Stimulated activated memory B cell treated with anti-CD40 and anti-IgM and Interleukin-4, amounts not matched to agents 10 μg/mL and 1 μg/mL and 100 μg/mL, for 72 hours (primary cell): ENCODE results near the gene FAM43B.

ENCODE experiments used
- ATAC-seq: fragments of 150-1000 bp; cut with Tn5 transposase; 2 replicates; pipeline ENCODE4 v1.10.0; 2021
- H3K27ac Mint-ChIP-seq: one replicate; pipeline ENCODE4 v1.8.0; 2022; ENCODE audit warnings: mild to moderate bottlenecking, mixed read lengths
- H3K27me3 Mint-ChIP-seq: one replicate; pipeline ENCODE4 v1.8.0; 2022; ENCODE audit warnings: mixed read lengths
- H3K36me3 Mint-ChIP-seq: one replicate; pipeline ENCODE4 v1.8.0; 2022; ENCODE audit warnings: mixed read lengths
- H3K4me1 Mint-ChIP-seq: one replicate; pipeline ENCODE4 v1.8.0; 2022; ENCODE audit warnings: mixed read lengths
- H3K4me3 Mint-ChIP-seq: one replicate; pipeline ENCODE4 v1.8.0; 2022; ENCODE audit warnings: mild to moderate bottlenecking, moderate library complexity, mixed read lengths
- H3K9me3 Mint-ChIP-seq: one replicate; pipeline ENCODE4 v1.8.0; 2022; ENCODE audit warnings: mixed read lengths

FAM43B gene

GRCh38 chr1:20574686-20575540 lies 22.5 kb downstream of the FAM43B start:
- H3K9me3 Mint-ChIP-seq = peaks cover 6% of the 10 kb centered on the region
- no peaks in the 10 kb centered on the region for H3K36me3 Mint-ChIP-seq
- H3K4me3 Mint-ChIP-seq = no peak overlapping the region
- peaks cover 7% of the 10 kb centered on the region for H3K4me1 Mint-ChIP-seq
- H3K27me3 Mint-ChIP-seq = peaks cover 78% of the 10 kb centered on the region
- H3K27ac Mint-ChIP-seq = no peak overlapping the region
- peak; percentile 53 for ATAC-seq

DNA sequence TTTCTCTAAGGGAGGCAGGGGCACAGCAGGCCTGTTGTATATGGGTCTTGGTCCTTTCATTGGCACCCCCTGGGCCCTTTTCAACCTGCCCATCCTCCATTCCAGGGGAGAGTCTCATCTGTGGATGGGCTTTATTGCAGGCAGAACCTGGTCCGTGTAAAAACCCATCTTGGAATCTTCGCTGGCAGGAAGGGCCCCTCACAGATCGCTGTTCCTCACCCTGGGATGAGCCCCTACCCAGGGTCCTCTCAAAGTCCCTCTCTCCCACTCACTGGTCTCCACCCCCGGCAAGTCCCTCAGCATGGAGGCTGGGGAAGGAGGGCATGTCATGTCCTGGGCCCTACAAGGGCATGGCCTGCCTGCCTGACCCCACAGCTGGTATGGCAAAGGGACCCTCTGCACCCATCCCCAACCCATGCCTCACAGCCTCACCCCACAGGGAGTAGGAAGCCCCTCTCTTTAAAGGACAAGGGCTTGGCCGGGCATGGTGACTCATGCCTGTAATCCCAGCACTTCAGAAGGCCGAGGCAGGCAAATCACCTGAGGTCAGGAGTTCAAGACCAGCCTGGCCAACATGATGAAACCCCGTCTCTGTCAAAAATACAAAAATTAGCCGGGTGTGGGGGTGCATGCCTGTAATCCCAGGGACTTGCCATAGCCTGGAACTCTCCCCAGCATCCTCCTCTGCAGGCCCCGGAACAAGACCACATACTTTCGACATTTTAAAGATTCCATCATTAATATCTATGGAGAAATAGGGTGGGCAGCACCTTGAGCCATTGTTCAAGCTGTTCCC lies 23.4 kb downstream of the FAM43B start:
- H3K9me3 Mint-ChIP-seq = peaks cover 6% of the 10 kb centered on the region
- H3K27ac Mint-ChIP-seq = no peak overlapping the region
- ATAC-seq = peak; percentile 12
- H3K4me3 Mint-ChIP-seq = no peak overlapping the region
- peaks cover 73% of the 10 kb centered on the region for H3K27me3 Mint-ChIP-seq
- H3K36me3 Mint-ChIP-seq = no peaks in the 10 kb centered on the region
- peaks cover 7% of the 10 kb centered on the region for H3K4me1 Mint-ChIP-seq

DNA sequence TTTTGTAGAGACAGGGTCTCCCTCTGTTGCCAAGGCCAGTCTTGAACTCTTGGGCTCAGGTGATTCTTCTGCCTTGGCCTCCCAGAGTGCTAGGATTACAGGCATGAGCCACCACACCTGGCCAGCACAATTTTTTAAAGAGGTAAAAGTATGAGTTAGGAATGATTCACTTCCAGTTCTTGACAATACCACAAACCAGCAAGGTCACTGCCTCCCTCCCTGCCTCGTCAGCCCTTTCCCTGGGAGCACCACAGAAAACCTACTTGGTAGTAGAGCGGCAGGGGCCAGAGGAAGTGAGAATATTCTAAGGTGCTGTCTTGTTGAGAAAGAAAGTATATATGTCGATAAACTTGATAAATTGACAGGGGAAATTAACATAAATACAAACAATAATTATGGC lies 25.7 kb downstream of the FAM43B start:
- Mint-ChIP-seq H3K27me3 (peaks cover 56% of the 10 kb centered on the region), H3K4me3 (no peak overlapping the region), H3K36me3 (no peaks in the 10 kb centered on the region), H3K4me1 (peaks cover 7% of the 10 kb centered on the region), H3K27ac (no peak overlapping the region), H3K9me3 (no peaks in the 10 kb centered on the region)
- no peak for ATAC-seq

DNA sequence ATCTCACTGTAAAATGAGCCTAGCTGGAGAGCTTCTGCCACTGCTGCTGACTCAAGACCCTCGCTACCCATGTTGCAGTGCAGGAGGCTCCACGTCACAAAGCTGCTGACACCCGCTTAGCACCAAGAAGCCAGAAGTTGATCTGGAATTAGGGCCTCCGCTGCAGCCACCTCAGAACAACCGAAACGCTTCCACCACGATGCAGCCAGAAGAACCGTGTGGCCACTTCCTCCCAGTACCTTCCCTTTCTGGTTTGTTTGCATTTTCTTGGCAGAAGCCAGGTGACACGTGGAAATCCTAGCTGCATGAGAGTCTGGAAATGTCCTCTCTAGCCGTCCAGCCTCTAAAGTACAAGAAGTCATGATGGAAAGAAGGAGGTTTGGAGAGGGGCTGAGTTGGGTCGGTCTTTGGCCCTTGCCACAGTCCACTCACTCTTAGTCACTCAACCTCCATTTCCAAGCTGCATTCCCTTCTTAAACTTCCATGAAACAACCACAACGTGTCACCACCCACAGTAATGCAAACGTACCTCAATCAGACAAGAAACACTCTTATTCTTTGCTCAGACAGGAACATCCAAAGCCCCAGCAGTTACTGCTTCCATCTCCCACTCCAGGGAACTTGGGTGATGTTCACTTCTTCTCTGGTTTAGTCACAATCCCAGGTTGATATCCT lies 26.5 kb downstream of the FAM43B start:
- no peaks in the 10 kb centered on the region for H3K36me3 Mint-ChIP-seq
- H3K4me1 Mint-ChIP-seq = peaks cover 7% of the 10 kb centered on the region
- H3K4me3 Mint-ChIP-seq = no peak overlapping the region
- H3K27ac Mint-ChIP-seq = no peak overlapping the region
- no peak for ATAC-seq
- peaks cover 48% of the 10 kb centered on the region for H3K27me3 Mint-ChIP-seq
- no peaks in the 10 kb centered on the region for H3K9me3 Mint-ChIP-seq

DNA sequence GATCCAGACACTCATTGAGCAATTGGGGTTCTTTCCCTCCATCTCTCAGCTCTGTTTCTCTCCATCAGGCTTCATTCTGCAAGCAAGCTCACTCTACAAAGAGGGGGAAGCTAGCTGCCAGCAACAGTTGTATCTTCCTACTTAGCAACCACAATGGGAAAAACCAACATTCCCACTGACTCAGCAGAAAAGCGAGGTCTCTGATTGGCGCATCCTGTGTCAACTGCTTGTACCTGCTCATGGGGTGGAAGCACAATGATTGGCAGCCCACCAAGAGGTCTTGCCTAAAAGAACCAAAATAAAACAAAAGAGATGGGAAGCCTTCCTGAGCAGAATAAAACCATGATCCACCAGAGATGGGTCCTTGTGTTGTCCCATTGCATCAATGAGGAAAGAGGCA lies 32.5 kb downstream of the FAM43B start:
- no peaks in the 10 kb centered on the region for H3K36me3 Mint-ChIP-seq
- ATAC-seq = no peak

DNA sequence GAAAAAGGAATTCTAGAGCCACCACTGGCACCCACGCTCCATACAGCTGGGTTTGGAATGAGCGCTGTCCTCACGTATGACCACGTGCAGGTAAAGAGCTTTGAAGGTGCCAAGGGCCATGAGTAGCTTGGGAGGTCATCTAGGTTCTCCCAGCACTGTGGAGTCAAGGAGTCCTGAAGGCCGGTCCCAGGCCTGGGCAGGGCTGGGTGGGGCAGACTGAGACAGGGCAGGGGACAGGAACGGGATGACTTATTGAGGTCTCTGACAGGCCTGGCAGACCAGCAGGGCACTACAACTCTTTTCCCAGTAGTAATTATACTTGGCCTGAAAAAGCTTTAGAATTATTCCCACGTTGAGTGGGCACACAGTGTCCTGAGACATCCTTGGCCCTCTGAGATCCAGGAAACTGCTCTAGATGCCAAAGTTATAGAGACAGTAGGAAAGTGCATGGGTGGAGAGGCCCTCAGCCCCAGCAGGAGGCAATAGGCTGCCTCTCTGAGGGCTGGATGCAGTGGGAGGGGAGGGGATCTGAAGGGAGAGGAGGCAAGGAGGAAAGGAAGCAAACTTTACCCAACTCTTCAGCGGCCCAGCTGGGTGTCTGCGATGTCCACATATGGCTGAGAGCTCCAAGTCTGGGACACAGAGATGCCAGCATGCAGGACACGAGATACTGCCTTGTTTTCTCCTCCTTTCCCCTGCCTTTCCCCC lies 34.7 kb downstream of the FAM43B start:
- Mint-ChIP-seq H3K27ac (no peak overlapping the region), H3K27me3 (peaks cover 64% of the 10 kb centered on the region), H3K4me3 (no peak overlapping the region), H3K36me3 (no peaks in the 10 kb centered on the region), H3K9me3 (no peaks in the 10 kb centered on the region), H3K4me1 (peaks cover 9% of the 10 kb centered on the region)
- no peak for ATAC-seq

More for the DNA sequence above, 32.5 kb downstream of the FAM43B start:
- H3K4me3 Mint-ChIP-seq = no peak overlapping the region
- no peaks in the 10 kb centered on the region for H3K9me3 Mint-ChIP-seq
- H3K27me3 Mint-ChIP-seq = peaks cover 41% of the 10 kb centered on the region
- no peak overlapping the region for H3K27ac Mint-ChIP-seq
- H3K4me1 Mint-ChIP-seq = peaks cover 9% of the 10 kb centered on the region

DNA sequence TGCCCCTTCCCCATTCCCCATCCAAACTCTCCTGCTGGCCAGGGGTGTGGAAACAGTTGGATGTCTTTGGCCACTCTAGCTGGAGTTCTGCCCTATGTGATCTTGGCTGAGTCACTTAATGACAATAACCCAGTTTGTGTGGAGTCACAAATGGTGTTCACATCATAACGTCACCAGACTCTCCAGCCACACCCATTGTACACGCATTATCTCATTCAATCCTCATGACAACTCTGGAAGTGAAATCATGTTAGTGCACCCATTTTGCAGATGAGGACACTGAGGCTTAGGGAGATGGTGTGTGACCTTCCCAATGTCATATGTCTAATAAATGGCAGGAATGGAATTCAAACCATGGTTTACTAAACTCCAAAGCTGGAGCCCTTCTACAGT lies 35.3 kb downstream of the FAM43B start:
- H3K4me1 Mint-ChIP-seq = peaks cover 9% of the 10 kb centered on the region
- H3K27ac Mint-ChIP-seq = no peak overlapping the region
- H3K4me3 Mint-ChIP-seq = no peak overlapping the region
- H3K9me3 Mint-ChIP-seq = no peaks in the 10 kb centered on the region
- no peak for ATAC-seq
- peaks cover 69% of the 10 kb centered on the region for H3K27me3 Mint-ChIP-seq
- H3K36me3 Mint-ChIP-seq = no peaks in the 10 kb centered on the region

- no peak within 1 kb of the TSS for H3K4me3 Mint-ChIP-seq
- no peaks in the 10 kb centered on the region for H3K9me3 Mint-ChIP-seq
- no peak within 1 kb of the TSS for H3K27ac Mint-ChIP-seq
These were observed 36.4 kb downstream of the FAM43B start, which contains the start of gene CDA for GRCh38 chr1:20588634-20589225. Gene CDA (plus strand): TSS chr1:20589097. CDS start chr1:20589130, 33 bp downstream.

GRCh38 chr1:20589331-20590278 lies 37.2 kb downstream of the FAM43B start:
- no peak overlapping the region for H3K27ac Mint-ChIP-seq
- peaks cover 9% of the 10 kb centered on the region for H3K4me1 Mint-ChIP-seq
- H3K9me3 Mint-ChIP-seq = no peaks in the 10 kb centered on the region
- H3K36me3 Mint-ChIP-seq = no peaks in the 10 kb centered on the region
- H3K27me3 Mint-ChIP-seq = peaks cover 75% of the 10 kb centered on the region
- H3K4me3 Mint-ChIP-seq = no peak overlapping the region
- peak; percentile 31 for ATAC-seq

More at GRCh38 chr1:20588634-20589225, 36.4 kb downstream of the FAM43B start, which contains the start of gene CDA:
- peak; percentile 25 for ATAC-seq
- Mint-ChIP-seq H3K27me3 (peaks cover 73% of the 10 kb centered on the region), H3K36me3 (no peaks in the 10 kb centered on the region), H3K4me1 (peaks cover 9% of the 10 kb centered on the region)

DNA sequence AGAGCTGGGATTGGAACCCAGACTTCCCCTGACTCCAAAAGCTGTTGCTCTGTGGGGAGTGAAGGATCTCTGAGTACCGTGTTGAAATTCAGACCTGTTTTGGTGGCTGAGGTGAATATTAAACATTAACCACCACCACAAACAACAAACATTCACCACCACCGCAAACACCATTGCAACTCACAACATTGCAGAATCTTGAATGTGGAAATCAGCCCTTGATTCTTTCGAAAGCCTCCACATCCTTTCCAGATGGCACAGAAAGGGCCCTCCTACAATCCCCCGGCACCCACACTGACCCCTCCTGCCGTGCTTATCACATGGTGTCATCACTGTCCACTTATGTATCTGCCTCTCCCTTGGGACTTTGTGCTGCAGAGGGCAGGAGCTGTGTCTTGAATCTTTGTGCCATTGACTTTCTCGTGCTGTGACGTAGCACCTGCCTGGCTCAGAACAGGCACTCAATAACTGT lies 38.0 kb downstream of the FAM43B start:
- no peak overlapping the region for H3K27ac Mint-ChIP-seq
- H3K4me1 Mint-ChIP-seq = peaks cover 9% of the 10 kb centered on the region
- peaks cover 81% of the 10 kb centered on the region for H3K27me3 Mint-ChIP-seq
- ATAC-seq = no peak
- H3K36me3 Mint-ChIP-seq = no peaks in the 10 kb centered on the region
- no peaks in the 10 kb centered on the region for H3K9me3 Mint-ChIP-seq
- no peak overlapping the region for H3K4me3 Mint-ChIP-seq

DNA sequence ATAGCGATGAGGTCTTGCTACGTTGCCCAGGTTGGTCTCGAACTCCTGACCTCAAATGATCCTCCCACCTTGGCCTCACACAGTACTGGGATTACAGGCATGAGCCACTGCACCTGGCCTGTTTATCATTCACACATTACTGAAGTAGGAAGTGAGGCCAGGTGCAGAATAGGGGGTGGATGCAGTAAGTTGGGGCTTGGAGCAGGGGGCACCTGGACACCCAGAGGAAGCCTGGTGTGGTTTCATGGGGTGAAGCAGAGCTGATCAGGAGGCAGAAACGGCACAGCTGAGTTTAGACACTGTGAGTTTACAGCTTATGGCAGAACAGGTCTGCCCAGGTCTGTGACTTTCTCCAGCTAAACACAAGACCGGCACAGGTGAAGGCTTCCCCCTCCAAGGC lies 41.4 kb downstream of the FAM43B start:
- Mint-ChIP-seq H3K9me3 (peaks cover under 1% of the 10 kb centered on the region), H3K27me3 (peaks cover 66% of the 10 kb centered on the region), H3K4me3 (no peak overlapping the region), H3K27ac (no peak overlapping the region), H3K4me1 (peaks cover 8% of the 10 kb centered on the region), H3K36me3 (no peaks in the 10 kb centered on the region)
- no peak for ATAC-seq

DNA sequence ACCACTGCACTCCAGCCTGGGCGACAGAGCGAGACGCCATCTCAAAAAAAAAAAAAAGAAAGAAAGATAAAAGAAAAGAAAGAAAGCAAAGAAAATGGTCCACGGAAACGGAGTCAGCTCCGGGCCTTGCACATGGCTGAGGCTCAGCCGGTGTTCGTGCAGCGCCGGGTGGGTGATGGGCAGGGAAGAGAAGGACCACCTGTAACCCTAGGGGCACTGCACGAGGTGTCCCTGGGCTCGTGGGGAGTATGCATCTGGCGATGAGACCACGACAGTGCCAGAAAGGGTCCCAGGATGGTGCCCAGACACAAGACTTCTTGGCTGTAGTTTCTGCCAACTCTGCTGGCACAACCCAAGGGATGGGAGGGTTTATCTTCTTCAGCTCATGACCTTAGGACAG lies 42.4 kb downstream of the FAM43B start:
- H3K27ac Mint-ChIP-seq = no peak overlapping the region
- H3K27me3 Mint-ChIP-seq = peaks cover 61% of the 10 kb centered on the region
- no peaks in the 10 kb centered on the region for H3K36me3 Mint-ChIP-seq
- no peaks in the 10 kb centered on the region for H3K4me1 Mint-ChIP-seq
- no peak overlapping the region for H3K4me3 Mint-ChIP-seq
- ATAC-seq = no peak
- H3K9me3 Mint-ChIP-seq = peaks cover 4% of the 10 kb centered on the region

DNA sequence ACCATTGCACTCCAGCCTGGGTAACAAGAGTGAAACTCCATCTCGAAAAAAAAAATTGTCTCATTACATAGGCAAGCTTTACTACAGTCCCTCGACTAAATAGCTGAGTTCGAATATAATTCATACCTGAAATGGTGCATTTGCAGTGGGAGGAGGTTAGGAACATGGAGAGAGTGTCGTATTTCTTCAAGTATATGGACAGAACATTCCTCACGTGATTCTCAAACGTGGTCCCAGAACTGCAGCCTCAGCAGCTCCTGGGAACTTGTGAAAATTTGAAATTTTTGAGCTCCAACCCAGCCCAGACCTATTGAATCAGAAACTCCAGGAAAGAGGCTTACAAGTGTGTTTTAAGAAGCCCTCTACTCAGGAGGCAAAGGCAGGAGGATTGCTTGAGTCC lies 43.7 kb downstream of the FAM43B start:
- H3K4me3 Mint-ChIP-seq = no peak overlapping the region
- no peak for ATAC-seq
- no peaks in the 10 kb centered on the region for H3K36me3 Mint-ChIP-seq
- no peaks in the 10 kb centered on the region for H3K4me1 Mint-ChIP-seq
- peaks cover 4% of the 10 kb centered on the region for H3K9me3 Mint-ChIP-seq
- H3K27ac Mint-ChIP-seq = no peak overlapping the region
- peaks cover 48% of the 10 kb centered on the region for H3K27me3 Mint-ChIP-seq
